Natural killer cell (primary cell): ENCODE results near the gene CPZ. TPM values are rescaled to one million over a fixed set of nuclear protein-coding genes. Genes with fewer than 3 reads are reported as not detected.

Experiments used
- ATAC-seq, 3 donors: fragments of 150-1000 bp in 2 of 3; fragments of 200-7000 bp in 1 of 3; cut with Tn5 transposase; 1 replicate in 1 of 3; 2 replicates in 2 of 3; pipeline ENCODE4 v1.10.0; 2021; ENCODE audit warnings: mild to moderate bottlenecking in 2 of 3, moderate library complexity in 2 of 3
- DNase-seq, 2 donors: peaks; one replicate each; pipeline versions ENCODE4 v3.0.0 to v3.0.0-alpha.2; 2013 to 2021; ENCODE audit warnings: mixed read lengths in 1 of 2
- H3K27ac ChIP-seq: one replicate; pipeline ENCODE4 v1.5.1; 2013; ENCODE audit warnings: mild to moderate bottlenecking, low read length
- H3K27me3 ChIP-seq: one replicate; pipeline ENCODE4 v1.6.1; 2013; ENCODE audit warnings: low read length; ENCODE audit not compliant: control insufficient read depth, insufficient read depth
- H3K36me3 ChIP-seq: one replicate; pipeline ENCODE4 v1.6.1; 2013; ENCODE audit warnings: low read length; ENCODE audit not compliant: control insufficient read depth, insufficient read depth
- H3K4me1 ChIP-seq: one replicate; pipeline ENCODE4 v1.6.1; 2013; ENCODE audit warnings: low read length; ENCODE audit not compliant: control insufficient read depth, insufficient read depth
- H3K4me3 ChIP-seq: one replicate; pipeline ENCODE4 v1.5.1; 2013; ENCODE audit warnings: low read length
- H3K9me3 ChIP-seq: one replicate; pipeline ENCODE4 v1.6.1; 2013; ENCODE audit warnings: low read length; ENCODE audit not compliant: control insufficient read depth, insufficient read depth
- H3K27ac Mint-ChIP-seq, 2 donors: one replicate each; pipeline ENCODE4 v1.8.0; 2022; ENCODE audit warnings: mild to moderate bottlenecking in 2 of 2, mixed read lengths in 2 of 2, moderate library complexity in 1 of 2
- H3K27me3 Mint-ChIP-seq, 2 donors: one replicate each; pipeline ENCODE4 v1.8.0; 2022; ENCODE audit warnings: low read depth in 2 of 2, mixed read lengths in 2 of 2
- H3K36me3 Mint-ChIP-seq: one replicate; pipeline ENCODE4 v1.8.0; 2022; ENCODE audit warnings: mixed read lengths
- H3K4me1 Mint-ChIP-seq, 2 donors: one replicate each; pipeline ENCODE4 v1.8.0; 2022; ENCODE audit warnings: mixed read lengths in 2 of 2
- H3K4me3 Mint-ChIP-seq: one replicate; pipeline ENCODE4 v1.8.0; 2022; ENCODE audit warnings: mild to moderate bottlenecking, moderate library complexity, mixed read lengths
- H3K9me3 Mint-ChIP-seq, 2 donors: one replicate each; pipeline ENCODE4 v1.8.0; 2022; ENCODE audit warnings: mixed read lengths in 2 of 2
- WGBS: methylation state at CpG from one replicate; pipeline ENCODE4 v1.1.7; 2013; ENCODE audit warnings: missing lambda C conversion rate; ENCODE audit not compliant: insufficient coverage; 5-methylcytosine and 5-hydroxymethylcytosine counted together
- intact Hi-C: fragments of 100-400 bp; cut with micrococcal nuclease; formaldehyde crosslinking; loops from one replicate; pipeline ENCODE4 v1.14.2; 2022
- total RNA-seq, 4 donors: library from RNA; stranded (reverse); fragments of 120-200 nt in 1 of 4; gene quantifications; one replicate each; pipeline versions ENCODE4 v1.2.3 to v1.2.4, GENCODE V29; 2013 to 2022
- TF ChIP-seq, protein P1 (sequence below): fragments of 200-600 bp; IDR thresholded peaks from one replicate; pipeline ENCODE4 v1.8.0; 2022; ENCODE audit warnings: antibody characterized with exemption

The CPZ gene
- total RNA-seq, 3 donors from 2014 or later (not counting 1 experiment from before 2014, with no cell fraction given), result not detected

DNA sequence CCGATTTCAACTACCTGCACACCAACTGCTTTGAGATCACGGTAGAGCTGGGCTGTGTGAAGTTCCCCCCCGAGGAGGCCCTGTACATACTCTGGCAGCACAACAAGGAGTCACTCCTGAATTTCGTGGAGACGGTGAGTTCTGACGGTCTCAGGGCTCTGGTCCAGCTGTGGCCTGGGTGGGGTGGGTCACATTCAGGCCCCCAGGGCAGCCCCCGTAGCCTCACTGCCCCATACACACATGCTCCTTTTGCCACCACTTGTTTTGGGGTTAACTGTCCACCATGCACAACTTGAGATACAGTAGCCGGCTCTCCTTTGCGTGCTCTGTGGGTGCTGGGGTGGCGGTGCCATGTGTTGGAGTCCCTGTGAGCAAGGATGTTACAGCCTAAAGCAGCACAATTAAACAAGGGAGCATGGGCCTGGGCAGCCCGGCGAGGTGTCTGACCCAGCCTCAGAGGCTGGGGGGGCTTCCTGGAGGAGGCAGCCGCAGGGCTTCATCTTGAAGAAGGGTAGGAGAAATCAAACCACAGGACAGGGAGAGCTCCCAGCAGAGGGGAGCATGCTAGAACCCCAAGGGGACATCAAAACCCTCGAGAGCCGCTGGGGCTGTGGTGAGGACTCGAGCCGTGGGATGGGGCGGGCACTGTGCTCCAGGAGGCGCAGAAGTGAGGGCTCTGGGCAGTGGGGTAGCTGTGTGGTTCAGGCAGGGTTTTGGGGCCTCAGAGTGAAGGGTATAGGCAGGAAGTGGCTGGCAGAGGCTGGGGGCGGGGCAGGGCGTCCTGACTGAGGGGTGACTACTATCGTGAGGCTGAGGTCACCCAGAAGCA lies 22.0 kb downstream of the CPZ start:
- Mint-ChIP-seq H3K9me3 (no peaks in the 10 kb centered on the region), H3K4me3 (no peak overlapping the region), H3K36me3 (no peaks in the 10 kb centered on the region), H3K27me3 (no peaks in the 10 kb centered on the region), H3K27ac (no peak overlapping the region), H3K4me1 (peaks cover 0 to 8% of the 10 kb centered on the region in 2 donors)
- Histone ChIP-seq H3K4me3 (no peak overlapping the region), H3K27ac (no peak overlapping the region), H3K9me3 (no peaks in the 10 kb centered on the region), H3K27me3 (no peaks in the 10 kb centered on the region), H3K4me1 (no peaks in the 10 kb centered on the region), H3K36me3 (no peaks in the 10 kb centered on the region)
- TF ChIP-seq, protein P1, sequence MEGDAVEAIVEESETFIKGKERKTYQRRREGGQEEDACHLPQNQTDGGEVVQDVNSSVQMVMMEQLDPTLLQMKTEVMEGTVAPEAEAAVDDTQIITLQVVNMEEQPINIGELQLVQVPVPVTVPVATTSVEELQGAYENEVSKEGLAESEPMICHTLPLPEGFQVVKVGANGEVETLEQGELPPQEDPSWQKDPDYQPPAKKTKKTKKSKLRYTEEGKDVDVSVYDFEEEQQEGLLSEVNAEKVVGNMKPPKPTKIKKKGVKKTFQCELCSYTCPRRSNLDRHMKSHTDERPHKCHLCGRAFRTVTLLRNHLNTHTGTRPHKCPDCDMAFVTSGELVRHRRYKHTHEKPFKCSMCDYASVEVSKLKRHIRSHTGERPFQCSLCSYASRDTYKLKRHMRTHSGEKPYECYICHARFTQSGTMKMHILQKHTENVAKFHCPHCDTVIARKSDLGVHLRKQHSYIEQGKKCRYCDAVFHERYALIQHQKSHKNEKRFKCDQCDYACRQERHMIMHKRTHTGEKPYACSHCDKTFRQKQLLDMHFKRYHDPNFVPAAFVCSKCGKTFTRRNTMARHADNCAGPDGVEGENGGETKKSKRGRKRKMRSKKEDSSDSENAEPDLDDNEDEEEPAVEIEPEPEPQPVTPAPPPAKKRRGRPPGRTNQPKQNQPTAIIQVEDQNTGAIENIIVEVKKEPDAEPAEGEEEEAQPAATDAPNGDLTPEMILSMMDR, result no peak
- DNase-seq (no peak), ATAC-seq (no peak)
- WGBS, result 55% methylated on average over 22 of the region's 22 CpGs
- intact Hi-C loops, result no loop called here

DNA sequence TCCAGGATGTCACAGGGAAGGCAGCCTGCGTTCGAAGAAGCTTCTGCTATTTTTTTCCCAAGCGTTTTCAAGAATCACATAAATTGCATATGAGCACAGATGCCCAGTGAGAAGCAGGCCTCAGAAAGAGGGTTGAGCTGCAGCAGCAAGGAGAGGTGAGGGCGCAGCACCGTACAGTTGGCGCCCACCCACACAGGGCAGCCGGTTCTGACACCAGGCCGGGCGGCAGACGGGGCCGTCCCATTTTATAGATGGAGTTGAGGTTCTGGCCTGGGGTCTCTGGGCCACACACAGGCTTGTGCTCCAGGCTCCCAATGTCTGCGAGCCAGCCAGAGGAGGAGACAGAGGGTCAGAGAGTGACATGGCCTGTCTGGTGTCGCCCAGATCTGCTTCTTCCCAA lies 22.8 kb downstream of the CPZ start:
- 92% methylated on average over 13 of the region's 13 CpGs for WGBS
- intact Hi-C loops, result no loop called here
- Mint-ChIP-seq H3K9me3 (no peaks in the 10 kb centered on the region), H3K27me3 (no peaks in the 10 kb centered on the region), H3K27ac (no peak overlapping the region), H3K4me3 (no peak overlapping the region), H3K4me1 (peaks cover 0 to 8% of the 10 kb centered on the region in 2 donors), H3K36me3 (no peaks in the 10 kb centered on the region)
- Histone ChIP-seq H3K9me3 (no peaks in the 10 kb centered on the region), H3K36me3 (no peaks in the 10 kb centered on the region), H3K27me3 (no peaks in the 10 kb centered on the region), H3K4me3 (no peak overlapping the region), H3K27ac (no peak overlapping the region), H3K4me1 (no peaks in the 10 kb centered on the region)
- ATAC-seq, result no peak
- DNase-seq, result no peak
- TF ChIP-seq, protein P1, result no peak

DNA sequence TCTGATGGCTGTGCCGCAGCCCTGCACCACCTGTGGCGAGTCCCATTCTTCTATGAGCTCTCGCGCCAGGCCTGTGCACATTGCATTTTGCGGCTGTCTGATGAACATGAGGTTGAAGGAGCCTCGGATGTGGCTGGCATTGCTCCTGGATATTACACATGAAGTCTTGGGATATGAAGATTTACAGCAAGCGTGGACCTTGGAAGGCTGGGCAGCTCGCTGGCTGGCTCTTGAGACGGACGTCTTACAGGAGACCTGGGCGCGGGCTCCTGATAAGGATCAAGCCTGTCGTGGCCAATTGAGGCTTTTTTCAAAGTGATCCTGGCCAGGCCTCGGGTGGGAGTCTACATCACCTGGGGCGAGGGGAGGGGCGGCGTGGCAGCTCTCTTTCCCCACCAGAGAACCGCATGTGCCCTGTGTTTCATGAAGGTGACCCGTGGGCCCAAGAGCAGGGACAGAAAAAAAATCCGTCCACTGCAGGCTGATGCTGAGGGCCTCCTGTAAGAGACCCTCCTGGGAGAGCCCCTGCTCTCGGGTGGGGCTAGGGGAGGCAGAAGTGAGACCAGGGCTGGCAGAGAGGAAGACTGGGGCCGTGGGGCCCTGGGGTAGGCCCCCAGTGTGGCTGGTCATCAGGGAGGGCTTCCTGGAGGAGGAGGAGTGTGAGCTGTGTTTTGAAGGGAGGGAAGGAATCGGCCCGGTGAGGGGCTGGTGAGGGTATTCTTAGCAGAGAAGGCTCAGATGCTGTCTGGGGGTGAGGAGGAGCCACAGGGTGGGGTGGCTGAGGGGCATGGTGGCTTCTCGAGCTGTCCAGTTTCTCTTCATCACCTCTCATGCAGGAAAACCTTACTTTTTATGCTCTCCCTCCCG lies 23.6 kb downstream of the CPZ start:
- Mint-ChIP-seq H3K4me3 (no peak overlapping the region), H3K4me1 (peaks cover 0 to 8% of the 10 kb centered on the region in 2 donors), H3K9me3 (no peaks in the 10 kb centered on the region), H3K27me3 (no peaks in the 10 kb centered on the region), H3K36me3 (no peaks in the 10 kb centered on the region), H3K27ac (no peak overlapping the region)
- 80% methylated on average over 26 of the region's 26 CpGs for WGBS
- no peaks in the 10 kb centered on the region for H3K27me3 ChIP-seq
- H3K4me1 ChIP-seq, result no peaks in the 10 kb centered on the region
- no peak for DNase-seq
- intact Hi-C loops, result no loop called here
- H3K9me3 ChIP-seq, result no peaks in the 10 kb centered on the region
- TF ChIP-seq, protein P1, result no peak
- H3K36me3 ChIP-seq, result no peaks in the 10 kb centered on the region
- no peak for ATAC-seq
- H3K27ac ChIP-seq, result no peak overlapping the region
- no peak overlapping the region for H3K4me3 ChIP-seq
